ENCODE results near the gene RIPK4.

GRCh38 chr21:41707960-41708330 is 58.9 kb downstream of the RIPK4 start:
- no peak for TF ChIP-seq CTCF (IDR thresholded peaks at IDR 0.05)
- no peak for TF ChIP-seq ZNF512 (CRISPR knock-in tag; IDR thresholded peaks at IDR 0.05; ENCODE audit: borderline replicate concordance)
- no peak for TF ChIP-seq NFYB (CRISPR knock-in tag; conservative IDR thresholded peaks at IDR 0.05; ENCODE audit: low read depth)
- no peak for TF ChIP-seq IRF1 (CRISPR knock-in tag; IDR thresholded peaks at IDR 0.05)
- TF ChIP-seq CREB1 (CRISPR knock-in tag; IDR thresholded peaks at IDR 0.05): no peak
- TF ChIP-seq TEAD4 (CRISPR knock-in tag; IDR thresholded peaks at IDR 0.05): no peak
- no peak for TF ChIP-seq SP1 (CRISPR knock-in tag; conservative IDR thresholded peaks at IDR 0.05)
